ENCODE measurements around the gene SLC11A2.

GRCh38 chr12:51062631-51063397 is 36.6 kb upstream of the SLC11A2 start:
- TF ChIP-seq CTCF (IDR thresholded peaks at IDR 0.05; ENCODE audit: low read depth, low read length, poor library complexity, severe bottlenecking) = no peak
- TF ChIP-seq EZH2phosphoT487 (IDR thresholded peaks at IDR 0.05; ENCODE audit: borderline replicate concordance, low read length) = no peak
